Activated naive CD4-positive, alpha-beta T cell treated with anti-CD3 and anti-CD28 coated beads, Interleukin-2, amount 50 U/mL, for 24 hours (primary cell): ENCODE measurements around the gene COL6A2.
"Not testable (repeated sequence)": the region's sequence is repeated elsewhere in the genome, so short reads cannot be mapped to it uniquely, and the experiment has no call there.

Experiments
- H3K27ac Mint-ChIP-seq: one replicate; pipeline ENCODE4 v1.8.0; 2021; ENCODE audit warnings: mild to moderate bottlenecking, mixed read lengths
- H3K27me3 Mint-ChIP-seq: one replicate; pipeline ENCODE4 v1.8.0; 2021; ENCODE audit warnings: mixed read lengths
- H3K36me3 Mint-ChIP-seq: one replicate; pipeline ENCODE4 v1.8.0; 2021; ENCODE audit warnings: mixed read lengths
- H3K4me1 Mint-ChIP-seq: one replicate; pipeline ENCODE4 v1.8.0; 2021; ENCODE audit warnings: mixed read lengths
- H3K4me3 Mint-ChIP-seq: one replicate; pipeline ENCODE4 v1.8.0; 2021; ENCODE audit warnings: mild to moderate bottlenecking, mixed read lengths
- H3K9me3 Mint-ChIP-seq: one replicate; pipeline ENCODE4 v1.8.0; 2021; ENCODE audit warnings: mixed read lengths

COL6A2 gene

DNA sequence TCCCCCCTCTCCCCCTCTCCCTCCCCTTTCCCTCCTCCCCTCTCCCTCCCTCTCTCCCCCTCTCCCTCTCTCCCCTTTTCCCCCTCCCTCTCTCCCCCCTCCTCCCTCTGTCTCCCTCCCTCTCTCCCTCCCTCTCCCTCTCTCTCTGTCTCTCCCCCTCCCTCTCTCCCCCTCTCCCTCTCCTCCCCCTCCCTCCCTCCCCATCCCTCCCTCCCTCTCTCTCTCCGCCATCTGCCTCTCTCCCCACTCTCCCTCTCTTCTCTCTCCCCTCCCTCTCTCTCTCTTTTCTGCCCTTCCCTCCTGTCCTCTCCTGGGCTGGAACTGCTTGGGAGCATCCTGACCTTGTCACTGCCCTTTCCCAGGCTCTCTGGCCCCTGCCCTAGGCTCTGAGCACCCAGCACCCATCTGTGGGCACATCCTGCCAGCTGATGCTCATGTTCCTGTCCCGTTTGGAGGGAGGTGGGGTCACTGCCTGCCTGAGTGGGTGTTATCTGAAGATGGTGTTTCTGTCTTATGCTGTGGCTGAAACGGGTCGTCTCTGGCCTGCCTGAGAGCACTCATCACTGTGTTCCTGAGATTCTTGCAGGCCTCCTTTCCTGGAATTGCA lies 46.7 kb downstream of the COL6A2 start:
- Mint-ChIP-seq H3K4me1 (peaks cover 12% of the 10 kb centered on the region), H3K27me3 (no peaks in the 10 kb centered on the region), H3K27ac (peak overlapping the region; percentile 74), H3K36me3 (no peaks in the 10 kb centered on the region), H3K9me3 (no peaks in the 10 kb centered on the region), H3K4me3 (no peak overlapping the region)

DNA sequence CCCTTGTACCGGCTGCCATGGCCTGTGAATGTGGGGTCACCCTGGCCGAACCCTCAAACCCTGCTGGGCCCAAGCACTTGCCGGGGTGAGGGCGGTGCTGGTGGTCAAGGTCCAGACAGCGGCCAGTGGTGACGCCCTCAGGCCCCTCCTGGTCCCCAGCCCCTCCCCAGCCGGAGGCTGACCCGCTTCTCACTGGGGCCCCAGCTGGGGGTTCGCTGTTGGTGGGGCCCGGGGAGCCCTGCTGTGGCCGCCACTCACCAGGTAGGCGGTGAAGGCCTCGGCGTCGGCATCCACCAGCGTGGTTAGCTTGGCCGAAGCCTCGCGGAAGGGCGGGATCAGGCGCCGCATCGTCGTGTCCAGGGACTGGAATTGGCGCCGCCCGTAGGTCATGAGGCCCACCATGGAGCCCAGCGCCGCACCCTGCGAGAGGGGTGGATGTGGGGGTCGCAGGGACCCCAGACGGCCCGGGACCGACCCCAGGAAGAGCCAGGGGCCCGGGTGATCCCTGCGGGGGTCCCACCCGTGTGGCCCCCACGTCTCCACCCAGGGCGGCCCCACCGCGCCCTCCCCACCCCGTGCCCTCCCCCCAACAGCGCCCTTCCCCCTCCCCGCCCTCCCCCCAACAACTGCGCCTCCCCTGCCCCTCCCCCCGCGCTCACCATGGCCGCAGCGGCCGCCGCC lies 47.4 kb downstream of the COL6A2 start:
- H3K27ac Mint-ChIP-seq = no peak overlapping the region
- H3K27me3 Mint-ChIP-seq = no peaks in the 10 kb centered on the region
- no peaks in the 10 kb centered on the region for H3K9me3 Mint-ChIP-seq
- peaks cover 12% of the 10 kb centered on the region for H3K4me1 Mint-ChIP-seq
- H3K36me3 Mint-ChIP-seq = no peaks in the 10 kb centered on the region
- H3K4me3 Mint-ChIP-seq = no peak overlapping the region

DNA sequence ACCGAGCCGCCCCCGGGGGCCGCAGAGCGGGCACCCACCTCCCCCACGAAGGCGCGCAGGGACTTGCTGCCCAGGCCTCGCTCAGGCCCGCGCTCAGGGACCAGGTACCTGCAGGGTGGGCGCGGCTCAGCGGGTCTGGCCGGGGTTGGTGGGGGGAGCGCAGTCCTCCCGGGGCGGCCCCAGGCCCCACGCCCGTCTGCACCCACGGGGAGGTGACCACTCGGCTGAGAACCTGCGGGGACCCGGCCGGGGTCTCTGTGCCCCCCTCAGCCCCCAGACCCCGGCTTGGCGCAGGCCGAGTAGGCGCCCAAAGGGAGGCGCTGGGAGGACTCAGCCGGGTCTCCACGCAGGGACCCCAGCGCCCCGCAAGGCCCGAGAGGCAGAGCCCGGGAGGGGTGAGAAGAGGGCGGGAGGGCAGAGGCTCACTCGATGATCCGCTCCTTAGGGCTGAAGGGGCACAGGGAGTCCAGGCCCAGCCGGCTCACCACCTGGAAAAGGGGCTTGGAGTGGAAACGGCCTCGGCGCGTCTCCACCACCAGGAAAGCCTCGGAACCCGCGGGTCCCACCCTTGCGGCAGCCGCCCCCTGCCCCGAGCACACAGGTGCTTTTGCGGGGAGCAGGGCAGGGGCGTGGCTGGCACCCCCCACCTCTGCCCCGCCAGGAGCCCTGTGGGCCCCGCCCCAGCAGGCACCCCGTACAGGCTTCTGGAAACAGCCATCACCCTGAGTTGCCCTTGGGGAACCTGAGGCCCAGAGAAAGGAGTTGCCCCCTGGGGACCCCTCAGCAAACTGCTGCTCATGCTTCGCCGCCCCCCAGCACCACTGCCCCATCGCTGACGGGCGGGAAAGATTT lies 48.2 kb downstream of the COL6A2 start:
- H3K27ac Mint-ChIP-seq = no peak overlapping the region
- no peaks in the 10 kb centered on the region for H3K36me3 Mint-ChIP-seq
- peaks cover 12% of the 10 kb centered on the region for H3K4me1 Mint-ChIP-seq
- no peaks in the 10 kb centered on the region for H3K27me3 Mint-ChIP-seq
- no peak overlapping the region for H3K4me3 Mint-ChIP-seq
- H3K9me3 Mint-ChIP-seq = no peaks in the 10 kb centered on the region

DNA sequence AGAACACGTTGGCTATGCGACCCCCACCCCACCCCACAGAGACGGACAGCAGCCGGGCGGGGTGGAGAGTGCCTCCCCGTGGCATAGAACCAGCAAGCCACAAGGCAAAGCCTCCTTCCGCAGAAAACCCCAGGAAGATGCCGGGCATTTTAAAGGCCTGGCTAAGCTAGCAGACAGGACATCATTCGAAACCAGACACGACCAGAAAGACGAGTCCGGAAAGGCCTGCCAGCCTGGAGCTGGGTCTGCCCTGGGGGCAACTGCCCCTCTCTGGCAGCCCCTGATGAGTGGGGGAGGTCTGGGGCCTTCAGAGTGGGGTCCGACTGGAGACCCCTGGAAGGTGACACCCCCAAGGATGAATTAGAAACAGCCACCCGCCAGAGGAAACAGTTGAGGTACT lies 48.9 kb downstream of the COL6A2 start:
- Mint-ChIP-seq H3K36me3 (no peaks in the 10 kb centered on the region), H3K27me3 (no peaks in the 10 kb centered on the region), H3K27ac (no peak overlapping the region), H3K4me1 (peaks cover 12% of the 10 kb centered on the region), H3K4me3 (no peak overlapping the region), H3K9me3 (no peaks in the 10 kb centered on the region)

DNA sequence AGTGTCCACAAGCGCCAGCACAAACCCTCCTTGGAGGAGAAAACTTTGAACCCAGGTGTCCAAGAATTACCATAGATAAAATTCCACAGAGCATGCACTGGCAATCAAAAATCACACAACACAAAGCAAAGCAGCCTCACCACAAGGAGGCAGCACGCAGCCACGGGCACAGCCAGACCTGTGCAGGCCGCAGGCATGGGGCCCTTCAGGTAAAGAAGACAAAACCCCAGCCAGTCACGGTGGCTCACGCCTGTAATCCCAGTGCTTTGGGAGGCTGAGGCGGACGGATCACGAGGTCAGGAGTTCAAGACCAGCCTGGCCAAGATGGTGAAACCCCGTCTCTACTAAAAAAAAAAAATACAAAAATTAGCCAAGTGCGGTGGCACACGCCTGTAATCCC lies 49.5 kb downstream of the COL6A2 start:
- H3K4me3 Mint-ChIP-seq, H3K9me3 Mint-ChIP-seq, H3K27ac Mint-ChIP-seq, H3K27me3 Mint-ChIP-seq, H3K36me3 Mint-ChIP-seq: not testable (repeated sequence)
- H3K4me1 Mint-ChIP-seq = peaks cover 12% of the 10 kb centered on the region

DNA sequence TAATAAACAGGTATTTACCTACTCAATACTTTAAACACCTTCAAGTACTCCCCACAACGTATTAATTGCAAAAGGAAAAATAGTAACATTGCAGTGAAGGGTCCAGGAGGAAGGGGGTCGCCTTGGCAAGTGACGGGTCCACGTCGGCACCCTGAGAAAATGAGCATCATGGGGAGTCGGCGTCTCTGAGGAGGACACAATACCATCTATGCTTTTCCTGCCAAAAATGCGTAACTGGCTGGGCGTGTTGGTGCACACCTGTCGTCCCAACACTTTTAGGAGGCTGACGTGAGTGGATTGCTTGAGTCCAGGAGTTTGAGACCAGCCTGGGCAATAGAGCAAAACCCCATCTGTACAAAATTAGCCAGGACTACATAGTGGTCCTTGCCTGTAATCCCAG lies 50.2 kb downstream of the COL6A2 start:
- no peaks in the 10 kb centered on the region for H3K27me3 Mint-ChIP-seq
- no peak overlapping the region for H3K27ac Mint-ChIP-seq
- no peaks in the 10 kb centered on the region for H3K36me3 Mint-ChIP-seq
- peaks cover 12% of the 10 kb centered on the region for H3K4me1 Mint-ChIP-seq
- H3K9me3 Mint-ChIP-seq = no peaks in the 10 kb centered on the region
- H3K4me3 Mint-ChIP-seq = no peak overlapping the region

DNA sequence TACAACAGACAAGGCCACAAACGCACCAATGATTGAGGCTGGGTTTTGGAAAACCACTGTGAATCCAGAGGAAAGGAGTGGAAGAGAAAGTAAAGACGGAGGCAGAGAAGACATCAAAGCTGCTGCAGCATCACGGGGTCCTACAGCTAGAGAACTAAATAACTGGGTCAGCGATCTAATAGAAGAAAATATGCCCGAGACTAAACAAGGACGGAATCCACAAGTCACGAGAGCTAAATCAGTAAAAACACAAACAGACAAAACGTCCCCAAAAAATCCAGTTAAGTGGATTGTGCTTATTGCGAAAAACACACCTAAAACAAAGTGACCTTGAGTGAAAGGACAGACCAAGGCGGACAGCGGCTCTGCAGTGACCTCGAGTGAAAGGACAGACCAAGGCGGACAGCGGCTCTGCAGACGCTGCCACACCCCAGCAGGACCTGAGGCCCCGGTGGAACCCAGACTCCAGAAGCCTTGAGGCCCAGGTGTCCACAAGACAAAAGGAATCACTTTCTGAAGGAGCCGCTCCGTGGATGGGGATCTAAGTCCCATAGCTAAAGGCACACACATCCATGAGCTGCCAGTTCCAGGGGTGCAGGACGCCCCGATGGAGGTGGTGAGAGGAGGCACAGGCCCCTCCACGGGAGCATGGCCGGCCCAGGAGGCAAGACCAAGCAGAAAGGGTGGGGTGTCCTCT lies 51.4 kb downstream of the COL6A2 start:
- no peaks in the 10 kb centered on the region for H3K9me3 Mint-ChIP-seq
- no peak overlapping the region for H3K4me3 Mint-ChIP-seq
- peaks cover 4% of the 10 kb centered on the region for H3K4me1 Mint-ChIP-seq
- no peaks in the 10 kb centered on the region for H3K36me3 Mint-ChIP-seq
- H3K27ac Mint-ChIP-seq = no peak overlapping the region
- H3K27me3 Mint-ChIP-seq = no peaks in the 10 kb centered on the region

DNA sequence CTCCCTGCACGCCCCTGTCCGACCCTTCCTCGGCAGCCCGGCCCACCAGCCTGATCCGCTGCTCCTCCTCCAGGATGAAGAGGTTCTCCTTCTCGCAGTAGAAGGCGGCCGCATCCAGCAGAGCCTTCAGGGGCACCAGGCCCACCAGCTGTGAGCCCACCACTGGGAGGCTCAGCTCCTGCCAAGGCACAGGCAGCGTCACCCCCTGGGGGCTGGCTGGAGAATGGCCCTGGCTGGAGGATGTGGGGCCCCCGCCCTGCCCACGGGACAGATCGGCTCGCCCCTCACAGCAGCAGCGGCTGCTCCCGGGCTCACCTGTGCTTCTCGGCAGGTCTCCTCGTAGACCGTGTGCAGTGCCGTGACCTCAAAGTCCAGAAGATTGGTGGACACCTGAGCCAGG lies 52.2 kb downstream of the COL6A2 start:
- no peaks in the 10 kb centered on the region for H3K4me1 Mint-ChIP-seq
- H3K9me3 Mint-ChIP-seq = no peaks in the 10 kb centered on the region
- H3K36me3 Mint-ChIP-seq = no peaks in the 10 kb centered on the region

DNA sequence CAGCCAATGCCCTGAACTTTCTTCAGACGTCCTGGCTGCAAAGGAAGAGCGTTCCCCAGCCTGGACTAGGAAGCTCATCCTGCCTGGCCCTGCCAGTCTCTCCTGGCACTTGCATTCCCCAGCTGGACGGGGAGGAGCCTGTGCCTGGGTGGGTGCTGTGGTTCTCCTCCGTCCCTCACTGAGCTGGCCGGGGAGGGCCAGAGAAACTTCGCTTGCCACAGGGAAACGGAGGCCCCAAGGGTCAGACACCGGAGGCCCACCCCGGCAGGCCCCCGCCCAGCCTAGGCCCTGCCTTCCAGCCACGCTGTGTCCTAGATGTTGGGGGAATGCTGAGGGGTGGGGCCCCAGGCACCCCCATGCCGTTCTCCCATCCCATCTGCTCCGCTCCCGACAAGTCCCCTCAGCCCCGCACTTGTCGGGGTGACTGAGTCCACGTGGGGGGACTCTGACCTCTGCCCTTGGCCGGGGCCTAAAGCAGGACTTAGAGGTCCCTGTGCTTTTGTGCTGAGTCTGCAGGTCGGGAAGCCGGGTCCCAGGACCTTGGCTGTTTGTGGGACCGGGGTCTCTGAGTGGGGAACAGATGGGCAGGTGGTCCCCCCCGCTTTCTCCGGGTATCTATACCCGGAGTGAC lies 52.7 kb downstream of the COL6A2 start:
- Mint-ChIP-seq H3K4me3 (no peak overlapping the region), H3K9me3 (no peaks in the 10 kb centered on the region), H3K4me1 (no peaks in the 10 kb centered on the region), H3K27ac (no peak overlapping the region), H3K27me3 (no peaks in the 10 kb centered on the region), H3K36me3 (no peaks in the 10 kb centered on the region)

More for the DNA sequence above, 52.2 kb downstream of the COL6A2 start:
- H3K27me3 Mint-ChIP-seq = no peaks in the 10 kb centered on the region
- no peak overlapping the region for H3K27ac Mint-ChIP-seq
- H3K4me3 Mint-ChIP-seq = no peak overlapping the region

DNA sequence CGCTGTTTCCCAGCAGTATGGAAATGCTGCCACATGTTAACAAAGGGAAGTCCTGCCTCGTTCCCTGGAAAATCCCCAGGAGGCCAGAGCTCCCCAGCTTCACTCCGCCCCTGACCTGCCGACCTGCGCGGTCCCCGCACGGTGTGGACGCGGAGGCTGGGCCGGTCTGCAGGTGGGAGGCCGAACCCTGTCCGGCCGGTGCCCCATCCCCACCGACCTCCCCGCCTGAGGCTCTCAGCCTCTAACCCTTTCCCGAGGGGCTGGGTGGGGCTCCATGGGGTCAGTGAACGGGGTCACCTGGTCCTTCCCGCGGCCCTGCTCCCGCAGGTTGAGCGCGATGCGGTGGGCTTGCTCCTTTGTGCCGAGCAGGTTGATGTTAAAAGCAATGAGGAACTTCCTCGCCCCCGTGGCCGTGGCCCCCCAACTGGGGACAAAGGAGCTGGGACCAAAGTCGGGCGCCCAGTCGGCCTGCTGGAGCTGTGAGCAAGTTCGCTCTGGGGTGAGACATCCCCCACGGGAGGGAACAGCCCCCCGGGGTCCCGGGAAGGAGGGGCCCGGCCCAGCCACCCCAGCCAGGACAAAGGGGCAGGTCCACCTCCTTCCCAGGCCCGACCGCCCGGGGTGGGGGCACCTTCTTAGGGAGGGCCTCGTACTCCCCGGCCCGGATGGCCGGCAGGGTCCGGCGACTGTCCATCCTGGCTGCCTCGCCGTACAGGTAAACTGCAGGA lies 53.5 kb downstream of the COL6A2 start:
- Mint-ChIP-seq H3K4me3 (no peak overlapping the region), H3K4me1 (no peaks in the 10 kb centered on the region), H3K27ac (no peak overlapping the region), H3K36me3 (no peaks in the 10 kb centered on the region), H3K9me3 (no peaks in the 10 kb centered on the region), H3K27me3 (no peaks in the 10 kb centered on the region)

DNA sequence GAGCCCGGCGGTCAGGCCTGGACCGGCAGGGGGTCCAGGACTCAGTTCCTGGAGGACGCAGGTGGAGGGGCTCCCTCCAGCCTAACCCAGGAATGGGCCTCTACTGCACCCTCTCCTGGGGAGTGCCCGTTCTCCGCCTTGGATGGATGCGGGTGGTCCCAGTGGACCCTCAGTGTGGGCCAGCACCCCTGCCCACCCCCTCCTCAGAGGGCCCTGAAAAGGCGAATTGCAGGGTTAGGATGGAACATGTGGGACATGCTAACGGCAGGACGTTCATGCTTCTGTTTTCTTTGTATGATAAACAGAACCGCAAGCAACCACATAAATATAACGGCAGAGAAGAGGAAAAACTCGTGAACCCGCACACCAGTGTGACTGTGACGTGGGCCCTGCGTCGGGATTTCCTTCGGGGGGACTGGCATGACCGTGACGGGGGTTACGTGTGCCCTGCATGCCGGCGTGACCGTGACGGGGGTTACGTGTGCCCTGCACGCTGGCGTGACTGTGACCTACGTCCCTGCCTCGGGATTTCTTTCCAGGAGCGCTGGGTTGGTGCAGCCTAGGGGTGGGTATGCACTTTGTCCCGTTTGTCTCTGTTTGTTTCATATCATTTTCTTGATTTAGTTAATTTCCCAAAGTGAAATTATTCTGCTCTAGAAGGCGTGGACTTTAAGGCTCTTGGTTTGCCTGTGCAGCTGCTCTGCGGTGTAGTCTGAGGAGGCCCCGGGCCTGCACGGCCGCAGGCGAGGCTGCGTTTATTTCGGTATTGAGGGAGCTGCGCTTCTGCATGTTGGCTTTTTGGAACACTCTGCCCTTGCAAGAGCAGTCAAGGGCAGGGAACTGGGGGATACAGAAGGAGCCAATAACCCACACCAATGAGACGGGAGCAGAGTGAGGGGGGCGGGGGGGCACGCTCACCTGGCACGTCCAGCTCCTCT lies 54.3 kb downstream of the COL6A2 start:
- Mint-ChIP-seq H3K36me3 (no peaks in the 10 kb centered on the region), H3K9me3 (no peaks in the 10 kb centered on the region), H3K27ac (no peak overlapping the region), H3K4me3 (no peak overlapping the region), H3K4me1 (no peaks in the 10 kb centered on the region), H3K27me3 (no peaks in the 10 kb centered on the region)

DNA sequence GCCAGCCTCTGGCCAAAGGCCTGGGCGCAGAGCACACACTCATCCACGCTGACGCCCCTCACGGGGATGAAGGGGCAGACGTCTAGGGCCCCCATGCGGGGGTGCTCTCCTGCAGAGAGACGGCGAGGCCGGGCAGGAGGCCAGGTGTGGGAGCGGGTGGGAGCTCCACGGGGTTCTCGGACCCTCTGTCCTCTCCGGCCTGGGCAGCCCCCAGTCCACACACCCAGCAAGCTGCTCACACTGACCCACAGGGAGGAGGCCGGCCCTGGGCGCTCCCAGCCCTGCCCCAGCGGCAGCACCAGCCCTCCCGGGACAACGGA lies 55.0 kb downstream of the COL6A2 start:
- Mint-ChIP-seq H3K4me3 (no peak overlapping the region), H3K4me1 (no peaks in the 10 kb centered on the region), H3K27me3 (no peaks in the 10 kb centered on the region), H3K9me3 (no peaks in the 10 kb centered on the region), H3K36me3 (no peaks in the 10 kb centered on the region), H3K27ac (no peak overlapping the region)

DNA sequence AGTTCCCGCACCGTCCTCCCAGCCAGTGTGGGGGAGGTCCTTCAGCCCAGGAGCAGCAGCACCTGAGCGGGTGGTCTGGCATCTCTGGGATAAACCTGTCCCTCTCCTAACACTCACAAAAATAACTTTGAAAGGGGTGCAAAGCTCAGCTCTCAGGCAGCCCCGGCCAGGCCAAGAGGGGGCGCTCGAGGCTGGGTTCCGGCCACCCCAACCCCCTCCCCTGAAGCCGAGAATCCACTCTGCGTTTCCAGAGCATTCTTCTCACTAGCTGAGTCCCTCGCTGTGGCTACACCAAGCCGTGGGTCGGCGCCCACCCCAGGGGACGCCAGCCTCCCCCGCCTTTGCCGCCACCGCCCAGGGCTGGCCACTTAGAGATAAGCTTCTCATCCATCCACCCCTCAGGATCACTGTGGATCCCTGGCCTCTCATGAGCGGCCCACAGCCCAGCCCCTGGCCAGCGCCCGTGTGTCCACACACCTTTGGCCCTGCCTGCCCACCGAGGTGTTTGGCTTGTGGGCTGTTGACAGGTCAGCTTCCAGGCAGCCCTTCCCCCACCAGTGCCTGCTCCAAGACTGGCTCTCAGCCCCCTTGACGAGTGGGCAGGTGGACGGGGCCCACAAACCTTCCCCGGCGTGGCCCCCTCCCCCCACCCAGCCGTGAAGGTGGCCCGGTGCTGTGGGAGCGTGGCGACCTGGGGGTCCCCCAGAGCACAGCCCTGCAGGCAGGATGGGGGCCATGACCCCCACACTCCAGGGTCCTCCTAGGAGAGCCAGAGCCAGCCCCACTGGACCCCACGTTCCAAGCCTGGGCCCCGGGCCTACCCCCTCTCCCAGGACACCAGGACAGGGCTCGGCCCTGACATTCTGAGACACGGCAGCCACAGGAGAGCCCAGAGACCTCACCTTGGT lies 55.6 kb downstream of the COL6A2 start:
- Mint-ChIP-seq H3K27me3 (no peaks in the 10 kb centered on the region), H3K4me3 (no peak overlapping the region), H3K4me1 (no peaks in the 10 kb centered on the region), H3K9me3 (no peaks in the 10 kb centered on the region), H3K36me3 (no peaks in the 10 kb centered on the region), H3K27ac (no peak overlapping the region)
